Neural cell (in vitro differentiated cells): Measurements from ENCODE around the gene AIFM2.

ENCODE experiments used
- EP300 ChIP-seq: fragments of 450-650 bp; conservative IDR thresholded peaks from 2 replicates; pipeline ENCODE4 v1.6.1; 2014; ENCODE audit warnings: antibody characterized with exemption, mild to moderate bottlenecking, moderate library complexity; ENCODE audit not compliant: poor library complexity, severe bottlenecking
- EZH2 ChIP-seq: fragments of 200-600, 300-800 bp; shearing (Covaris generic), sonication (generic); IDR thresholded peaks from 2 replicates; pipeline ENCODE4 v1.6.1; 2014; ENCODE audit warnings: antibody characterized with exemption, low read length, borderline replicate concordance, mild to moderate bottlenecking; ENCODE audit not compliant: insufficient read depth, poor library complexity, severe bottlenecking
- MXI1 ChIP-seq: fragments of 450-650 bp; conservative IDR thresholded peaks from 2 replicates; pipeline ENCODE4 v1.6.1; 2014; ENCODE audit warnings: antibody characterized with exemption, mild to moderate bottlenecking; ENCODE audit not compliant: poor library complexity, severe bottlenecking
- POLR2AphosphoS5 ChIP-seq: IDR thresholded peaks from 2 replicates; pipeline ENCODE4 v1.6.1; 2012
- RAD21 ChIP-seq: fragments of 450-650 bp; conservative IDR thresholded peaks from 2 replicates; pipeline ENCODE4 v1.6.1; 2014; ENCODE audit warnings: antibody characterized with exemption, mild to moderate bottlenecking, moderate library complexity
- SMC3 ChIP-seq: fragments of 450-650 bp; conservative IDR thresholded peaks from 2 replicates; pipeline ENCODE4 v1.6.1; 2014; ENCODE audit warnings: antibody characterized with exemption, mild to moderate bottlenecking, moderate library complexity; ENCODE audit not compliant: poor library complexity
- TAF1 ChIP-seq: IDR thresholded peaks from 2 replicates; pipeline ENCODE4 v1.6.1; 2012; ENCODE audit warnings: low read depth
- TF ChIP-seq, protein P1 (sequence below): fragments of 450-650 bp; IDR thresholded peaks from 2 replicates; pipeline ENCODE4 v1.5.1; 2014; ENCODE audit warnings: antibody characterized with exemption, mild to moderate bottlenecking, moderate library complexity; ENCODE audit not compliant: poor library complexity, severe bottlenecking

DNA sequence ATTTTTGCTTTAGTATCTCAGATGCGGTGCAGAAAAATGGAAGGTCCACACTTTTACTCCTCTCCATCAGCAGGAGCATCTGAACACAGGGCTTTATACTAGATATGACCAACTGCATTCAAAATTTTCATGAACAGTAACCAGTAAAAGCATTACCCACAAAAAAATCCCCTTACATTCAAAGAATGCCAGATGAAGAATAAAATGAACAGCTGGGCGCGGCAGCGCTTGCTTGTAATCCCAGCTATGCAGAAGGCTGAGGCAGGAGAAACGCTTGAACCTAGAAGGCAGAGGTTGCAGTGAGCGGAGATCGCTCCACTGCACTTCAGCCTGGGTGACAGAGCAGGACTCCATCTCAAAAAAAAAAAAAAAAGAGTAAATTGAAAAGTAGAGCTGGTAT lies 34.6 kb upstream of the AIFM2 start:
- TF ChIP-seq, protein P1, sequence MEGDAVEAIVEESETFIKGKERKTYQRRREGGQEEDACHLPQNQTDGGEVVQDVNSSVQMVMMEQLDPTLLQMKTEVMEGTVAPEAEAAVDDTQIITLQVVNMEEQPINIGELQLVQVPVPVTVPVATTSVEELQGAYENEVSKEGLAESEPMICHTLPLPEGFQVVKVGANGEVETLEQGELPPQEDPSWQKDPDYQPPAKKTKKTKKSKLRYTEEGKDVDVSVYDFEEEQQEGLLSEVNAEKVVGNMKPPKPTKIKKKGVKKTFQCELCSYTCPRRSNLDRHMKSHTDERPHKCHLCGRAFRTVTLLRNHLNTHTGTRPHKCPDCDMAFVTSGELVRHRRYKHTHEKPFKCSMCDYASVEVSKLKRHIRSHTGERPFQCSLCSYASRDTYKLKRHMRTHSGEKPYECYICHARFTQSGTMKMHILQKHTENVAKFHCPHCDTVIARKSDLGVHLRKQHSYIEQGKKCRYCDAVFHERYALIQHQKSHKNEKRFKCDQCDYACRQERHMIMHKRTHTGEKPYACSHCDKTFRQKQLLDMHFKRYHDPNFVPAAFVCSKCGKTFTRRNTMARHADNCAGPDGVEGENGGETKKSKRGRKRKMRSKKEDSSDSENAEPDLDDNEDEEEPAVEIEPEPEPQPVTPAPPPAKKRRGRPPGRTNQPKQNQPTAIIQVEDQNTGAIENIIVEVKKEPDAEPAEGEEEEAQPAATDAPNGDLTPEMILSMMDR: no peak
- no peak for TF ChIP-seq EZH2
- no peak for TF ChIP-seq TAF1
- no peak for TF ChIP-seq POLR2AphosphoS5
- no peak for TF ChIP-seq EP300
- TF ChIP-seq MXI1: no peak
- TF ChIP-seq RAD21: no peak
- TF ChIP-seq SMC3: no peak
